NCI-H446 treated with DMSO at 0.1 percent for 48 hours (cell line): Measurements from ENCODE around the gene AKAP10.
A peak's percentile ranks its signal among the peaks of the same experiment; 100 is the strongest.
"Not testable (repeated sequence)": the region's sequence is repeated elsewhere in the genome, so short reads cannot be mapped to it uniquely, and the experiment has no call there.

Experiments
- DNase-seq: peaks from one replicate; lab custom pipeline; 2025; lab: John Stamatoyannopoulos, UW

The AKAP10 gene, protein sequence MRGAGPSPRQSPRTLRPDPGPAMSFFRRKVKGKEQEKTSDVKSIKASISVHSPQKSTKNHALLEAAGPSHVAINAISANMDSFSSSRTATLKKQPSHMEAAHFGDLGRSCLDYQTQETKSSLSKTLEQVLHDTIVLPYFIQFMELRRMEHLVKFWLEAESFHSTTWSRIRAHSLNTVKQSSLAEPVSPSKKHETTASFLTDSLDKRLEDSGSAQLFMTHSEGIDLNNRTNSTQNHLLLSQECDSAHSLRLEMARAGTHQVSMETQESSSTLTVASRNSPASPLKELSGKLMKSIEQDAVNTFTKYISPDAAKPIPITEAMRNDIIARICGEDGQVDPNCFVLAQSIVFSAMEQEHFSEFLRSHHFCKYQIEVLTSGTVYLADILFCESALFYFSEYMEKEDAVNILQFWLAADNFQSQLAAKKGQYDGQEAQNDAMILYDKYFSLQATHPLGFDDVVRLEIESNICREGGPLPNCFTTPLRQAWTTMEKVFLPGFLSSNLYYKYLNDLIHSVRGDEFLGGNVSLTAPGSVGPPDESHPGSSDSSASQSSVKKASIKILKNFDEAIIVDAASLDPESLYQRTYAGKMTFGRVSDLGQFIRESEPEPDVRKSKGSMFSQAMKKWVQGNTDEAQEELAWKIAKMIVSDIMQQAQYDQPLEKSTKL

DNA sequence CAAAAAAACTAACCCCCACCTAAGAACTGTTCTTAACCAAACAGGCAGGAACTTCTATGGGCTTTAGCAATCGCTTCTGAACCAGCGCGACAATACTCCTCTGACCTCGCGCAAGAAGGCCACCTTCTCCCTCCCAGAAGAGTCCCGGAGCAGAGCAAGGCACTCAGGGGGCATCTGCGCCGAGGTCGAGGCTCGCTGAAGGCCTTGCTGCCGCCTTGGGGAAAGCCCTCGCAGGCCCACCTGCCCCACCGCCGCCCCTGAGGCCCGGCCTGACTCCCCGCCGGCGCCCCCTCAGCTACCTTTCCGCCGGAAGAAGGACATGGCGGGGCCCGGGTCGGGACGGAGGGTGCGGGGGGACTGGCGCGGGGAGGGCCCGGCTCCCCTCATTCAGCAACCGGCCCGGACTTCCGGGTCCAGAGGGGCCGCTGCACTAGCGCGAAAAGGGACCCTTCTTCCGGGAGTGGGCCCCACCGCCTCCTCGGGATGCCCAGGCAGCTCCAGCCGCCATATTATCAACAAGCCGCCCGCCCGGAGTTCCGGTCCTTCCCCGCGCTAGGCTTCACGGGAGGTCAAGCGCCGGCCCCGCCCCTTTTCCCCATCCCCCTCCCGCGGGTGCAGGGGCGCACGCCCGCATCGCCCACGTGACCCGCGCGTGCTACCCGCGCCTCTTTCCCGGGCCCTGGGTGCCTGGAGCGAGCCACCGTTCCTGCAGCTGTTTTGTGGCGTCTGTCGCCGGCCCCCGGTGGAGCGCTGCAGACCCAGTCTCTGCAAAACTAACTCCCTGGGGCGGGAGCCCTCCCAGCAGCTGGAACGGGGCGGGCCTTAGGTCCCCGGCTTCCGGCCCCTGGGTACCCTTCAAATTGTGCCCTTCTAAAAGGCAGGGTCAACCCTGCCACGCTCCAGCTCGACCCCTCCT is at the start of gene AKAP10:
Gene AKAP10 (minus strand): TSS at position 536 of the 916 bp plus-strand sequence. CDS start 149 bp downstream, at position 387.
- DNase-seq = peak; percentile 65

DNA sequence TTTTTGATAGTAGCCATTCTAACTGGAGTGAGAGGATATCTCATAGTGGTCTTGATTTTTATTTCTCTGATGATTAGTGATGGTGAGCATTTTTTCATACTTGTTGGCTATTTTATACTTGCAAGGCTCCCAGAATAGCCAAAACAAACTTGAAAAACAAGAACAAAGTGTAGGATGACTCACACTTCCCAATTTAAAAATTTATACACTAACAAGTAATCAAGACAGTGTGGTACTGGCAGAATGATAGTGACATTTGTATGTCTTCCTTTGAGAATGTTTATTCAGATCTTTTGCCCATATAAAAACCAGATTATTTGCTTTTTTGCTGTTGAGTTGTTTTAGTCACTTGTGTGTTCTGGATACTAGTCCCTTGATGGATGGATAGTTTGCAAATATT is 49.3 kb upstream of the AKAP10 start:
- DNase-seq = no peak

DNA sequence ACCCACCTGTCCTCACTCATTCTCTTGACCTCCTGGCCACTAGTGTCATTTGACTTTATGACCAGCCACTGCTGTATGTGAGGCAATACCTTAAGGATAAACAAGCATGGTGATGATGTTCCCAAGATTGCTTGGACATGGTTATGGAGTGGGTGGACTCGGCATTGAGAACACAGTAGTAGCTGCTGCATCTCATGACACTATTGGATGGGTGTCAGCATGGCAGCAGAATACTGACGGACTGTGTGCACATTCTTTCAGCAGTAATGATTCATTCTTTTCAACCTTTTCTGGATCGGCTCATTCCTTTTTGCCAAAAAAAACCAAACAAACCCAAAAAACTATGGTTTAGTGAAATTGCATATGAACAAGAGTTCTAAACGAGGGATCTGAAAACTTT is 45.1 kb upstream of the AKAP10 start:
- DNase-seq = no peak

DNA sequence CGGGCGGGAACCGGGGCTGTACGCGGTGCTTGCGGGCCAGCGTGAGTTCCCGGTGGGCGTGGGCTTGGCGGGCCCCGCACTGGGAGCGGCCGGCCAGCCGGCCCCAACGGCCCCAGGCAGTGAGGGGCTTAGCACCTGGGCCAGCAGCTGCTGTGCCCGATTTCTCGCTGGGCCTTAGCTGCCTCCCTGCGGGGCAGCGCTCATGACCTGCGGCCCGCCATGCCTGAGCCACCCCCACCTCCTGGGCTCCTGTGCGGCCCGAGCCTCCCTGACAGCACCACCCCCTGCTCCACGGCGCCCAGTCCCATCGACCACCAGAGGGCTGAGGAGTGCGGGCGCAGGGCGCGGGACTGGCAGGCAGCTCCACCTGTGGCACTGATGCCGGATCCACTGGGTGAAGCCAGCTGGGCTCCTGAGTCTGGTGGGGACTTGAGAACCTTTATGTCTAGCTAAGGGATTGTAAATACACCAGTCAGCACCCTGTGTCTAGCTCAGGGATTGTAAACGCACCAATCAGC is 38.9 kb upstream of the AKAP10 start:
- DNase-seq = not testable (repeated sequence)

DNA sequence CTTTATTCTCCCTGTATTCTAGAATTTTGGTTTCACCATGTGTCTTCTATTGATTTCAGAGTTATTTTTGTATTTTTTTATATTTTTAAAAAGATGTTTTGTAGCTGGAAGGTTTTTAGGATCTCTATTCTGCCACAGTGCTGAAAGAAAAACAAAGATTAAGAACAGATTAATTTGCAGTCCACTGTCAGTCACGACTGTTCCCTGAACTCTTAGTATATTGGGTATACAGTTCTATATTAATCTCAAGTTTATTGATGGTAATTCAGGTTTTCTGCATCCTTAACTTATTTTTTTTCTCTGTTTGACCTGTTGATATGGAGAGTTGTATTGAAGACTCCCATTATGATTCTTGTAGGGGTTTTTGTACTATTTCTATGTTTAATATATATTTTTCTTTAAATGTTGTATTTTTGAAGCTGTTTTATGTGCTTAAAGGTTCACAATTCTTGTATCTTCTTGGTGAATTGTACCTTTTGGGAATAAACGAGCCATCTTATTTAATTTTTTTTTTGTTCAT is 34.4 kb upstream of the AKAP10 start:
- DNase-seq = no peak

DNA sequence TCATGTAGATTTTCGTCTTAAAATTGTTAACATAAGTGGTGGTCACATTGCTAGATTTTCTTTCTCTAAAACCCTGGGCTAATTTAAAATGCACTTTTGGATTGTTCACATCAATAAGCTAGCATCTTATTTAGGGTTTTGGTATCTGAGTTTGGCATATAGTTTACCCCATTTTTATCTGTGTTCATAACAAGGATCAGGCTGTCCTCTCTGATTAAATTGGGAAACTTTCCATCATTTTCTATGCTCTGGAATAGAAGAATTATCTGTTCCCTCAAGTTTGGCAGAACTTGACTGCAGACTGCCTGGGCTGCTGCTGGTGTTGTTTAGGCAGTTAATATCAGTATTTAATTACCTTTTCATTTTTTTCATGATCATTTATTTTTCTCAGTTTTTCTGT is 33.3 kb upstream of the AKAP10 start:
- no peak for DNase-seq

DNA sequence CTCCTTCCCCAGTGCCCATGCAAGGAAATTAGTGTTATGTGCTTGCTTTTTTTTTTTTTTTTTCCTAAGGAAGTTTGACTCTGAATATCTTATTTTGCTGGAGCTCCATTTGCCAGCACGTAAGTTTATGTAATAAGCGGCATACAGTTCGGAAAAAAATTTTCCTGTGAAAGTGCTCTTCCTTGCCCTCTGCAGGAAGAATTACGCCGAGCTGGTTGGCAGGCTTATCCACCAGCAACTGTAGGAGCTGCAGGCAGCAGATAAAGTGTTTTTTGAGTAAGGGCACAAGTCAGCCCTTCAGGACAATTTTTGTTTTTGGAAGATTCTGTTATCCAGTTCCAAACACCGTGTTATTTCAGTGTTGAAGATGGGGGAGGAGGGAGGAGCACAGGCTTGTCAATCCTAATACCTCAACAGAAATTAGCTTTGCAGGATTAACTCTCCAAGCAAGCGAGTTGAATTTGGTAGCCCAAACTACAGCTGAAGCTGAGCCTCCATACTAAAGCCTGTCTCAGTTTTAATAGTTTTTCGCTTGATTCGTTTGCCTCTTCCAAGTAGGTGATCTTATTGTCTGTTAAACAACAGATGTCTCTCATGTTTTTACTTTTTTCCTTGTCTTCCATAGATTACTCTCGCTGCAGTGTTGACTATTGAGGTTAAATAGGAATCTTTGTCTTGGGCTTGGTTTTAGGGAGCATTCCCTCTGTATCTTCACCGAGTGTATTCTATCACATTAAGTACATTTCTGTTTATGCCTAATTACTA is 32.7 kb upstream of the AKAP10 start:
- DNase-seq = peak; percentile 82

DNA sequence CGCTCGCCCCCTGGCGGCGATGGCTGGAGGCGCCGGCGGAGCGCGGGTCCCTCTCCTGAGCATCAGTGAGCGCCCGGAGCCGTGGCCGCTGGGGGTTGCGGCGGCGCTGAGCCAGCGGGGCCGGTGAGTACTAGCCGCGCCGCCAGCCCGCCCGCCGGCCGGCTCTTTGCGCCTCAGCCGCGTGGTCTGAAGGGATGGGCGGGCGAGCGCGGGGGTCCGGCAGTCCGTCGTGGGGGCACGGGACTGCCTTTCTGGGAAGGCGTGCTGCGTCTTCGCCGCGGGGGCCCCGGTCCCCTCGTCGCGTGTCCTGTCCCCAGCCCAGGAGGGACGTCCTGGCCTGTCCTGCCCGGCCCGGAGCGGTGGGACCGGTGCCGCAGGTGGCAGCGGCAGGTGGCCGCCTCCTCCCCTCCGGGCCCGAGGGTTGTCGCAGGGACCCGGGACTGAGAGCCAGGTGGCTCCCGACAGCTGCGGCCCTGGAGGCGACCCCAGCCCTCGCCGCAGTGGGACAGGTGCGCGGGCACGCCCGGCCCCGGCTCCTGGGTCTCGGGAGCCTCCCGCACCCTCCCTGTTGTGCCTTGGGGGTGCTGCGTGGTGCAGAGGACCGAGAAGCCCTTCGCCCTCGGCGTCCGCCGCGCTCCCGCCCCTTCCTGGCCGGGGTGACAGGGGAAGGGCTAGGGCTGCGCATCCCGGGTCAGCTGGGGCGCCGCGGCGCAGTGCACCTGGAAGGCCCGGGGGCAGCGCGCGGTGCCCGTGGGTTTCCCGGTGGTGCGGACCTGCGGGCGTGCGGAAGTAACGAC is 31.9 kb upstream of the AKAP10 start, which contains the start of gene SPECC1:
Gene SPECC1 (plus strand): TSS at position 58 of the 797 bp plus-strand sequence. CDS start 87,293 bp downstream, outside the sequence.
- DNase-seq = peak; percentile 69

DNA sequence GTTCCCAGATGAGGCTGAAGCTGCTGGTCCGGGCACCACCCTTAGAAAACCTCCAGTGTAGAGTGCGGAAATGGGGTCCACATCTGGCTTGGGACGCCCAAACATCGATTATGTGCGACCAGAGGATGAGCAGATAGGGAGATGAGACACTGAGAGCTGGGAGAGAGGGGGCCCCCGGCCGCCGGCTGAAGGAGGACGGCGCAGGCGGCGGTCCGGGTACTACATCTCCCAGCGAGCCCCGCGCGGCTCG is 31.3 kb upstream of the AKAP10 start:
- no peak for DNase-seq

DNA sequence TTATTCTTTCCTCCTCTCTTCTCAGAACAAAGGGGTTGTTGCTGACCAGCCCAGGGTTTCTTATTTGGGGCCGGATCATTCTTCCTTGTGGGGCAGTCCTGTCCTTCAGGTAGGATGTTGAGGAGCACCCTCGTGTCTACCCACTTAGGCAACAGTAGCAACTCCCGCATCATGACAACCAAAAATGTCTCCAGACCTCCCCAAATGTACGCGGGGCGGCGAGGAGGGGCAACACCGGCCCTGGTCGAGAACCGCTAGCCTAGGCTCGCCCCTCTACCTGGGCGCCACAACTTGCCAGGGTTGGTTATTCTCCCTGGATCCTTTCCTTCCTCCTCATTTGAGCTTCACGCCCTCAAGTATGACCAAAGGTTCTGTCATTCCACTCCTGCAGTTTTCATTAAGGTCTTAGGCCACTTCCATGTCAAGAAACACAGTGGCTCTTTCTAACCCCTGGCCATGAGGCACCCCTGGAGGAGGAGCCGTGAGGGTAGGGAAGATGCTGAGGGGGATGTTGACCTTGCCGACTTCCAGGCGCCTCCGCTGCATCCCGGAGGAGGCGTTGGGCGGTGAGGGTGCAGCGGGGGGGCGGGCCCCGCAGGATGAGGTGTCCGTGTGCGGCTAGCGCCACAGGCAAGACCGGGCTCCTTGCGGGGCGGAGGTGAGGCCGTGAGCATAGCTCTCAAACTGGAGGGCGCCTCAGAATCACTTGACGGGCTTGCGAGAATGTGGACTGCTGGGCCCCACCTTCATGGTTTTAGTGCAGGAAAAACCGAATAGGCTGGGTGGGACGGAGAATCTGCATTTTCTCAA is 30.8 kb upstream of the AKAP10 start:
- DNase-seq = no peak

DNA sequence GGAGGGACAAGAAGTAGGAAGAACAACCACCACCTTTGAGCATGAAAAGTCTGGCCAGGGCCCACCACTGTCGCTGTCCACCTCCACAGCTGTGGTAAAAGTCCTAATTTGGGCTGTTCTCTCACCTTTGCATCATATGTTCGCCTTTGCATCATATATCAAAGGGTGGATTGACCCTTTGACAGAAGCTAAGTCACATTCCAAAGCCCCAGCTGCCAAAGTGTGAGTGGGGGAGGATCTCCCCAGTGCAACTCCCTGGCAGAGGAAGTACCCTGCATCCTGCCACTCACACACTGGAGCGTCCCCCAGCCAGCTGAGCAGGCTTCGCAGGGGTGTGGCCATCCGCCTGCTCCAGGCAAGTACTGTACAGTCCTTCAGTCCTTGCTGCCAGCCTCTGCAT is 18.9 kb upstream of the AKAP10 start:
- no peak for DNase-seq

DNA sequence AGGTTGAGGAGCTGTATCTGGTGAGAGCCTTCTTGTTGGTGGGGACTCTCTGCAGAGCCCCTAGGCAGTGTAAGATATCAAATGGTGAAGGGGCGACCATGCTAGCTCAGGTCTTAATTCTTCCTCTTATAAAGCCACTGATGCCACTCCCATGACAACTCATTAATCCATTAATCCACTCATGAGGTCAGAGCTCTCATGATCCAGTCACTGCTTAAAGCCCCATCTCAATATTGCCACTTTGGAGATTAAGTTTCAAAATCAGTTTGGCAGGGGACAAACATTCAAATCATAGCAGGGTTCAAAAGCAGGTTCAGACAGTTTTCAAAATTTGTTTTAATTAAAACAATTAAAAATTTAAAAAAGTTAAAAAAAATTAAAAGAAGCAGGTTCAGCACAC is 18.5 kb upstream of the AKAP10 start:
- no peak for DNase-seq

DNA sequence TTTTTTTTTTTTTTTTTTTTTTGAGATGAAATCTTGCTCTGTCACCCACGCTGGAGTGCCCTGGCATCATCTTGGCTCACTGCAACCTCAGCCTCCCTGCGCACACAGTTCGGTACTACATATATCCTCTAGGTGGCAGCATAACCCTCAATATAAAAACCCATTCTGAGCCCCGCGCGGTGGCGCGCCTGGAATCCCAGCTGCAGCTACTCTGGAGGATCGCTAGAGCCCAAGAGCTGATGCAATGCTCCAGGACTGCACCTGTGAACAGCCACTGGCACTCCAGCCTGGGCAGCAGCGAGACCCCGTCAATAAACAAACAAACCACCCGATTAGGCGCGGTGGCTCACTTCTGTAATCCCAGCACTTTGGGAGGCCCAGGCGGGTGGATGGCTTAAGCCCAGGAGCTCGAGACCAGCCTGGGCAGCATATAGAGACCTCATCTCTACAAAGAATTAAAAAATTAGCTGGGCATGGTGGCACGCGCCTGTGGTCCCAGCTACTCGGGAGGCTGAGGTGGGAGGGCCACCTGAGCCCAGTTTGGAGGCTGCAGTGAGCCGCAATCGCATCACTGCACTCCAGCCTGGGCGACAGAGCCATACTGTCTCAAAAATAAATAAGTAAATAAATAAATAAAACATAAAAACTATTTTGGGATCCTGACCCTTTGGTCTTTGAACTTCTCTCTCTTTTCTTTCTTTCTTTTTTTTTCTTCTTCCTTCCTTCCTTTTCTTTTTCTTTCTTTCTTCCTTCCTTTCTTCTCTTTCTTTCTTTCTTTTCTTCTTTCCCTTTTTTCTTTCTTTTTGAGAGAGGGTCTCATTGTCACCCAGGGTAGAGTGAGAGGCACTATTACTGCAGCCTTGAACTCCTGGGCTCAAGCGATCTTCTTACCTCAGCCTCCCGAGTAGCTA is 15.4 kb upstream of the AKAP10 start:
- peak; percentile 73 for DNase-seq

DNA sequence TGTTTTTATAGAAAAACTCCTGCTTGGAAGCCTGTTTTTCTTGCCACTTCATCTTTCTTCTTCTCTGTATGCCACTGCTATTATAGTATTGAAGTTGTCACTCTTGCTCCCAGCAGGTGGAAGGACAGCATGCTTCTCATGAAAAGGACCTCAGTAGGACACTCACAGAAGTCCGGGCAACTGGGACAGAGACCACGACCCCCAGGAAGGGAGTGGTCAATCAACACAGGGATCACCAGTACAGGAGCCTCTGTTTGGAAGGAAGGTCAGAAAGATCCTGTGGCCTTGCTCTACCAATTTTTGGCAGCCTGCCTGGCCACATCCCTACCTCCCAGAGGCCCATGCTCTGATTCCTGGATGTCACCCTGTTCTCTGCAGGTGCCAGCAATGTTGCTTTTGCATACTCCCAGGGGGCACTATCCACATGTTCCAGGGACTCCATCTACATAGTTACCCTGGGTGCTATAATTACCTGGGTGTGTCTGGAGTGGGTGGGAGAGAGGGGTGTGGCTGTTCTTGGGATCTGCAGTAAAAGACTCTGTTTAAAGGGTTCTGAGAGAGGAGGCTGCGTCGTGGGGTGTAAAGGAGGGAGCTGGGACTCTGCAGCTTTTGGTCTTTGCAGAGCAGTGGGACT is 13.7 kb upstream of the AKAP10 start:
- DNase-seq = no peak

DNA sequence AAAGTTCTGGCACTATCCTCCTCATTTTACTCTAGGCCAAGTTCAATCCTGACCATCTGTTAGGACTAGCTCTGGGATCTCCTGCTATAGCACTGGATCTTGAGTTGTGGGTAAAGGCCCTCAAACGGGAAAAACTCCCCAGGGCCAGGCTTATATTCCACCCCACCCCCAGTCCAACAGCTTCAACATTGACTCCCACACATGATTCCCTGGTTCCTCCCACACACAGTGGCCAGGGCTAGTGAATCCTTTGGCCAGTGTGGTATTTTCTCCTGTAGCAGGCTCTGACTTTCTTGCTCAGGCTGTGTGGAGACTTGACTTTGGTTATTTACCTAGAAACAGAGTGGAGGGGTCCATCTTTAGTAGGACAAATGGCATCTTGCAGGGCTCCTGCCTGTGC is 10.3 kb upstream of the AKAP10 start:
- DNase-seq = no peak

DNA sequence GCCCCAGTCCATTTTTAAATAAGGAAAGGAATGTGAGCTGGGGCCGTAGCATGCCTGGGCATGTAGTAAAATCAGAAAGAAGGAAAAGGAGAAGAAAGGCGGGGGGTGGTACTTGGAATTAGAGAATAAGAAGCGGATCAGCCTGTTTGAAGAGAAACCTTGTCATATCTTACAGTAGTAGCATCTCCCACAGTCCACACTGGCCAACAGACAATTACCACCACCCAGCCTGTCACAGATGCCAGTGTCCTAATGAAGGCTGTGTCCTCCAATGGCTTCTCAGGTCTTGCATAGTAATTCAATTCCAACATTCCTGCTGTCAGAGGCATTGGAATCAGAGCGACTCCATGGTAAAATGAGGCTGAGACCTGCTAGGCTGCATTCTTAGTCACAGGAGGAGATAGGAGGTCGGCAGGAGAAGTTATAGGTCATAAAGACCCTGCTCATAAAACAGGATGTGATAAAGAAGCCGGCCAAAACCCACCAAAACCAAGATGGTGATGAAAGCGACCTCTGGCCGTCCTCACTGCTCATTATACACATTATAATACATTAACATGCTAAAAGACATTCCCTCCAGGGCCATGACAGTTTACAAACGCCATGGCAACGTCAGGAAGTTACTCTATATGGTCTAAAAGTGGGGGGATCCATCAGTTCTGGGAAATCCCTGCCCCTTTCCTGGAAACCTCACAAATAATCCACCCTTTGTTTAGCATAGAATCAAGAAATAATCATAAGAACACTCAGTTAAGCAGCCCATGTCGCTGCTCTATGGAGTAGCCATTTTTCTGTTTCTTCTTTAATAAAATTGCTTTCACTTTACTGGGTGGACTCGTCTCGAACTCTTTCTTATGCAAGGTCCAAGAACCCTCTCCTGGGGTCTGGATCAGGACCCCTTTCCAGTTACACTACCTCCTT is 9.6 kb upstream of the AKAP10 start:
- no peak for DNase-seq
